PC-3 (cell line): ENCODE results near the gene ARID3C. TPM values are rescaled to one million over a fixed set of nuclear protein-coding genes. Genes with fewer than 3 reads are reported as not detected.

Experiments used
- ATAC-seq: fragments of 200-7000 bp; cut with Tn5 transposase; 2 replicates; pipeline ENCODE4 v1.9.1; 2020; ENCODE audit warnings: mild to moderate bottlenecking, moderate library complexity
- BruUV-seq: library from RNA; stranded (reverse); fragments of 400-500 nt; replicated peaks from 2 replicates; lab custom pipeline; 2021; lab: Mats Ljungman, UMichigan
- CTCF ChIA-PET: fragments of 300-600 bp; sonication (Branson Sonifier 250); formaldehyde crosslinking; loops from one replicate; lab custom pipeline; 2022; ENCODE audit warnings: antibody characterized with exemption; lab: Charles Lee
- POLR2A ChIA-PET: fragments of 300-600 bp; sonication (Branson Sonifier 250); formaldehyde crosslinking; loops from one replicate; lab custom pipeline; 2022; ENCODE audit warnings: antibody characterized with exemption; ENCODE audit not compliant: unreplicated experiment; lab: Charles Lee
- DNase-seq: peaks from one replicate; pipeline ENCODE4 v3.0.0-alpha.2; 2015
- H2AFZ ChIP-seq: fragments of 300-600 bp; sonication (generic); 2 replicates; pipeline ENCODE4 v1.6.0; 2016; ENCODE audit warnings: antibody characterized with exemption, low read length
- H3F3A ChIP-seq: fragments of 300-600 bp; sonication (generic); one replicate; pipeline ENCODE4 v1.6.0; 2017; ENCODE audit warnings: antibody characterized with exemption, low read length, control low read depth, mild to moderate bottlenecking; ENCODE audit not compliant: unreplicated experiment
- H3K27ac ChIP-seq: fragments of 300-600 bp; sonication (generic); 2 replicates; pipeline ENCODE4 v1.5.1; 2016; ENCODE audit warnings: mild to moderate bottlenecking, low read length
- H3K27me3 ChIP-seq: fragments of 300-600 bp; sonication (generic); 2 replicates; pipeline ENCODE4 v1.6.1; 2016; ENCODE audit warnings: low read length, mixed read lengths
- H3K36me3 ChIP-seq: fragments of 300-600 bp; sonication (generic); 2 replicates; pipeline ENCODE4 v1.6.1; 2016; ENCODE audit warnings: low read depth, mixed run types, low read length, mixed read lengths
- H3K4me1 ChIP-seq: fragments of 300-600 bp; sonication (generic); 2 replicates; pipeline ENCODE4 v1.5.1; 2016; ENCODE audit warnings: low read length; ENCODE audit not compliant: insufficient read depth
- H3K4me2 ChIP-seq: fragments of 300-600 bp; sonication (generic); 2 replicates; pipeline ENCODE4 v1.6.0; 2016; ENCODE audit warnings: low read length
- H3K4me3 ChIP-seq: fragments of 300-600 bp; sonication (generic); 2 replicates; pipeline ENCODE4 v1.5.1; 2016; ENCODE audit warnings: mild to moderate bottlenecking, low read length, mixed read lengths
- H3K79me2 ChIP-seq: fragments of 300-600 bp; sonication (generic); 2 replicates; pipeline ENCODE4 v1.6.1; 2017; ENCODE audit warnings: low read length, mixed read lengths
- H3K9ac ChIP-seq: fragments of 300-600 bp; sonication (generic); 2 replicates; pipeline ENCODE4 v1.6.0; 2016; ENCODE audit warnings: mild to moderate bottlenecking, low read length
- H3K9me2 ChIP-seq: fragments of 300-600 bp; sonication (generic); replicated peaks from 2 replicates; pipeline ENCODE4 v1.6.1; 2016; ENCODE audit warnings: mixed run types, low read length, mixed read lengths
- H3K9me3 ChIP-seq: fragments of 300-600 bp; sonication (generic); 2 replicates; pipeline ENCODE4 v1.6.1; 2016; ENCODE audit warnings: low read length, mixed read lengths
- H4K20me1 ChIP-seq: fragments of 300-600 bp; sonication (generic); 2 replicates; pipeline ENCODE4 v1.6.1; 2016; ENCODE audit warnings: low read length, mixed read lengths
- CTCF ChIP-seq: fragments of 300-600 bp; sonication (generic); conservative IDR thresholded peaks from 2 replicates; pipeline ENCODE4 v1.5.1; 2017; ENCODE audit warnings: antibody characterized with exemption, low read depth, mild to moderate bottlenecking, low read length
- EZH2 ChIP-seq: fragments of 300-600 bp; sonication (generic); IDR thresholded peaks from one replicate; pipeline ENCODE4 v1.6.1; 2017; ENCODE audit warnings: antibody characterized with exemption, mild to moderate bottlenecking, low read length; ENCODE audit not compliant: unreplicated experiment
- EZH2phosphoT487 ChIP-seq: fragments of 300-600 bp; sonication (generic); IDR thresholded peaks from 2 replicates; pipeline ENCODE4 v1.6.1; 2018; ENCODE audit warnings: mild to moderate bottlenecking, antibody characterized with exemption, low read length, borderline replicate concordance
- intact Hi-C: fragments of 100-400 bp; cut with micrococcal nuclease; formaldehyde crosslinking; loops from 2 replicates; pipeline ENCODE4 v1.9.0; 2023
- total RNA-seq: library from RNA; depleted of rRNA; stranded (reverse); fragments of >200 nt; gene quantifications from 2 replicates; pipeline ENCODE4 v1.2.3, GENCODE V29; 2014

Gene ARID3C
- total RNA-seq, 1 experiment from 2014 or later: not detected

DNA sequence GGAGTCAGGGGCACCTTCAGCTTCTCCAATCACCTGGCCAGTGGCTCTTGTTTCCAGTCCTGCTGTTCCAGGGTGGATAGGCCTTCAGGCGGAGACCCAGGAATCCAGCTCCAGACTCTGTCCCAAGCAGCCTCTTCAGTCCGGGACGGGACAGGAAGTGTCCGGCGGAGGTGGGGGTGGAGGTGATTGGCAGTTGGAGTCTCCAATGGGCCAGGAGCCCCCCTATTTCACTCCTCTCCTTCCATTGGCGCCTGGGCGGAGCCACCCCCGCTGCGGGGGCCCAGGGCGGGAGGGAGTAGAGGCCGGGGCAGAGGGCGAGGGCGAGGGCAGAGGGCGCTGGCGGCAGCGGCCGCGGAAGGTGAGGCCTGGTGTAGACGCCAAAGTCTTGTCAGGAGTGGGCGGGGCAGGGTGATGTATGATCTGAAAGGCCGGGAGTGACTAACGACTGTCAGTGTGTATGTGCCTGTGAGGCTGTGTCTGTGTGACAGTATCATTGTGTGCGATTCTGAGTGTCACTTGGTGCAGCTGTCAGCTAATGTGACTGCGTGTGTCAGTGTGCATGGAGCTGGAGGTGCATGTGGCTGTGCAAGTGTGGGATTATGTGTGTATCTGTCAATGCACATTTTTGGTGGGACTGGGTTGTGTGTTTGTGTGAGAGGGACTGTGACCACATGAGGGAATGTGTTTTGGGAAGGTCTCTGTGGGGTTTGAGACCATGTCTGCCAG, 23.2 kb upstream of the ARID3C start, which contains the start of gene IL11RA:
IL11RA (plus strand) TSS at position 310 of the 726 bp plus-strand sequence. CDS start 3,033 bp downstream, outside the sequence.
- no peak for TF ChIP-seq EZH2phosphoT487
- no peak for TF ChIP-seq CTCF
- TF ChIP-seq EZH2: no peak
- H3K4me3 ChIP-seq: peak within 1 kb of the TSS; percentile 61
- no peaks in the 10 kb centered on the region for H3K9me2 ChIP-seq
- no peaks in the 10 kb centered on the region for H3K36me3 ChIP-seq
- no peaks in the 10 kb centered on the region for H4K20me1 ChIP-seq
- no peaks in the 10 kb centered on the region for H3K9me3 ChIP-seq
- H2AFZ ChIP-seq: peak within 1 kb of the TSS; percentile 78
- no TSS peak for BruUV-seq
- H3K4me1 ChIP-seq: peaks cover 22% of the 10 kb centered on the region; the same call in 1 of the 2 replicates
- peak within 1 kb of the TSS; percentile 29; the same call in 1 of the 2 replicates for H3K27ac ChIP-seq
- H3K27me3 ChIP-seq: no peaks in the 10 kb centered on the region
- H3F3A ChIP-seq: no peaks in the 10 kb centered on the region
- H3K9ac ChIP-seq: peak within 1 kb of the TSS; percentile 18; the same call in 1 of the 2 replicates
- peaks cover 7% of the 10 kb centered on the region; the same call in 1 of the 2 replicates for H3K79me2 ChIP-seq
- intact Hi-C loops: no loop called here
- ATAC-seq: peak; percentile 92
- ChIA-PET POLR2A (interaction anchor here (1.0 kb wide), 1 partner anchor 13 kb away, joined by 5 read pairs; no protein-coding TSS in a partner anchor), CTCF (no interaction called here)
- H3K4me2 ChIP-seq: peak within 1 kb of the TSS; percentile 89
- DNase-seq: peak; percentile 68

DNA sequence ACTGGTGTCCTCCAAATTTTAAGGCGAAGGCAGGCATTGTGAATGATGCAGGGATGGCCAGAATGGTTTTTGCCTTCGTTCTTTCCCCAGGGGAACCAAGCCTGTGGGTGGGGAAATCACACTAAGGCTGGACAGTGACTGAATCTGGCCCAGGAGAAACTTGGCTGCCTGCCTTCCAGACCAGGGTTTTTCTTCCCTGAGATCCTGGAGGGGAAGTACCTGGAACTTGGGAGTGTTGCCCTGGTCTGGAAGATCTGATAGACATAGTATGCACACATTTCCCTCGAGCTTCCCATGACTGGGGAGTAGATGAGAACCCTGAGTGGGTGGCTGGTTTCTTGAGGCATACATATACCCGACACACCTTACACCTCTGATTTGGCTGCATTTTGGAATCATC, 22.5 kb upstream of the ARID3C start:
- no peak for ATAC-seq
- no peaks in the 10 kb centered on the region for H3K27me3 ChIP-seq
- intact Hi-C loops: no loop called here
- H3K4me1 ChIP-seq: peaks cover 23% of the 10 kb centered on the region; the same call in 1 of the 2 replicates
- TSS peak; percentile 97 for BruUV-seq
- TF ChIP-seq CTCF (no peak), EZH2 (no peak), EZH2phosphoT487 (no peak)
- CTCF ChIA-PET: no interaction called here
- peaks cover 10% of the 10 kb centered on the region; the same call in 1 of the 2 replicates for H3K79me2 ChIP-seq
- H3K27ac ChIP-seq: peak overlapping the region; percentile 29; the same call in 1 of the 2 replicates
- peak overlapping the region; percentile 61; the same call in 1 of the 2 replicates for H3K4me3 ChIP-seq
- no peak for DNase-seq
- peak overlapping the region; percentile 89 for H3K4me2 ChIP-seq
- H3K9me3 ChIP-seq: no peaks in the 10 kb centered on the region
- no peaks in the 10 kb centered on the region for H3F3A ChIP-seq
- no peaks in the 10 kb centered on the region for H3K9me2 ChIP-seq
- peak overlapping the region; percentile 18; the same call in 1 of the 2 replicates for H3K9ac ChIP-seq
- no peaks in the 10 kb centered on the region for H3K36me3 ChIP-seq
- H4K20me1 ChIP-seq: no peaks in the 10 kb centered on the region
- H2AFZ ChIP-seq: peak overlapping the region; percentile 78
- POLR2A ChIA-PET: interaction anchor here (1.0 kb wide), 1 partner anchor 14 kb away, joined by 5 read pairs; no protein-coding TSS in a partner anchor
